Hepatocyte (in vitro differentiated cells): Measurements from ENCODE around the gene ASB16. TPM values are rescaled to one million over a fixed set of nuclear protein-coding genes. Genes with fewer than 3 reads are reported as not detected.
"Not testable (repeated sequence)": the region's sequence is repeated elsewhere in the genome, so short reads cannot be mapped to it uniquely, and the experiment has no call there.

Experiments used
- DNase-seq: peaks from one replicate; pipeline ENCODE4 v3.0.0-alpha.2; 2016; ENCODE audit warnings: low spot score
- H2AFZ ChIP-seq: fragments of 200-600 bp; sonication (generic); 2 replicates; pipeline ENCODE4 v1.6.0; 2016; ENCODE audit warnings: antibody characterized with exemption, mild to moderate bottlenecking
- H3K27ac ChIP-seq: fragments of 200-600 bp; sonication (generic); 2 replicates; pipeline ENCODE4 v1.5.1; 2016; ENCODE audit warnings: mild to moderate bottlenecking
- H3K27me3 ChIP-seq: fragments of 200-600 bp; sonication (generic); 2 replicates; pipeline ENCODE4 v1.6.1; 2016
- H3K36me3 ChIP-seq: fragments of 200-600 bp; sonication (generic); replicated peaks from 2 replicates; pipeline ENCODE4 v1.5.1; 2016; ENCODE audit warnings: low read depth; ENCODE audit not compliant: insufficient read depth
- H3K4me1 ChIP-seq: fragments of 200-600 bp; sonication (generic); 2 replicates; pipeline ENCODE4 v1.5.1; 2016; ENCODE audit warnings: mild to moderate bottlenecking, moderate library complexity; ENCODE audit not compliant: insufficient read depth
- H3K4me2 ChIP-seq: fragments of 200-600 bp; sonication (generic); 2 replicates; pipeline ENCODE4 v1.6.0; 2016
- H3K4me3 ChIP-seq: fragments of 200-600 bp; sonication (generic); 2 replicates; pipeline ENCODE4 v1.5.1; 2016; ENCODE audit warnings: mild to moderate bottlenecking
- H3K79me2 ChIP-seq: fragments of 200-600 bp; sonication (generic); 2 replicates; pipeline ENCODE4 v1.6.0; 2017; ENCODE audit warnings: mild to moderate bottlenecking
- H3K9me2 ChIP-seq: fragments of 200-600 bp; sonication (generic); replicated peaks from 2 replicates; pipeline ENCODE4 v1.6.0; 2017; ENCODE audit warnings: mild to moderate bottlenecking; ENCODE audit not compliant: insufficient read depth
- H3K9me3 ChIP-seq: fragments of 200-600 bp; sonication (generic); 2 replicates; pipeline ENCODE4 v1.5.1; 2016; ENCODE audit warnings: low read depth, mild to moderate bottlenecking
- H4K20me1 ChIP-seq: fragments of 200-600 bp; sonication (generic); 2 replicates; pipeline ENCODE4 v1.6.0; 2016; ENCODE audit warnings: mild to moderate bottlenecking; ENCODE audit not compliant: insufficient read depth, poor library complexity, severe bottlenecking
- EZH2 ChIP-seq: fragments of 200-600 bp; sonication (generic); IDR thresholded peaks from 2 replicates; pipeline ENCODE4 v1.6.1; 2016; ENCODE audit warnings: antibody characterized with exemption, mild to moderate bottlenecking, borderline replicate concordance
- EZH2phosphoT487 ChIP-seq: fragments of 200-600 bp; sonication (generic); IDR thresholded peaks from one replicate; pipeline ENCODE4 v1.6.1; 2018; ENCODE audit warnings: antibody characterized with exemption, mild to moderate bottlenecking, low read depth, moderate library complexity; ENCODE audit not compliant: unreplicated experiment, severe bottlenecking
- WGBS: methylation state at CpG from one replicate; pipeline ENCODE4 v1.1.6; 2016; ENCODE audit warnings: low lambda C conversion rate; ENCODE audit errors: missing lambda C conversion rate; 5-methylcytosine and 5-hydroxymethylcytosine counted together
- polyA plus RNA-seq: library from polyadenylated mRNA; unstranded; fragments of >200 nt; fragmentation: Nextera tagmentation; extraction: Ambion mirVana; gene quantifications from 2 replicates; pipeline ENCODE4 v1.2.1, GENCODE V29; 2016
- total RNA-seq: library from RNA; depleted of rRNA; stranded (reverse); fragments of >200 nt; gene quantifications from 2 replicates; pipeline ENCODE4 v1.2.3, GENCODE V29; 2014
- TF ChIP-seq, protein P1 (sequence below): fragments of 200-600 bp; sonication (generic); IDR thresholded peaks from 2 replicates; pipeline ENCODE4 v1.5.1; 2016; ENCODE audit warnings: antibody characterized with exemption, mild to moderate bottlenecking; ENCODE audit not compliant: poor library complexity

The ASB16 gene
- total and polyA plus RNA-seq, 2 experiments from 2014 or later: 0.23 to 0.71 TPM

- no peaks in the 10 kb centered on the region for H3K4me1 ChIP-seq
- H3K79me2 ChIP-seq: no peaks in the 10 kb centered on the region
- 90% methylated on average over 7 of the region's 7 CpGs for WGBS
- no peaks in the 10 kb centered on the region for H3K27me3 ChIP-seq
- DNase-seq: no peak
- H3K9me3 ChIP-seq: no peaks in the 10 kb centered on the region
- H3K27ac ChIP-seq: no peak overlapping the region
- no peaks in the 10 kb centered on the region for H3K9me2 ChIP-seq
- H3K36me3 ChIP-seq: no peaks in the 10 kb centered on the region
- no peak overlapping the region for H3K4me2 ChIP-seq
- H2AFZ ChIP-seq: no peak overlapping the region
- no peaks in the 10 kb centered on the region for H4K20me1 ChIP-seq
- TF ChIP-seq, protein P1, sequence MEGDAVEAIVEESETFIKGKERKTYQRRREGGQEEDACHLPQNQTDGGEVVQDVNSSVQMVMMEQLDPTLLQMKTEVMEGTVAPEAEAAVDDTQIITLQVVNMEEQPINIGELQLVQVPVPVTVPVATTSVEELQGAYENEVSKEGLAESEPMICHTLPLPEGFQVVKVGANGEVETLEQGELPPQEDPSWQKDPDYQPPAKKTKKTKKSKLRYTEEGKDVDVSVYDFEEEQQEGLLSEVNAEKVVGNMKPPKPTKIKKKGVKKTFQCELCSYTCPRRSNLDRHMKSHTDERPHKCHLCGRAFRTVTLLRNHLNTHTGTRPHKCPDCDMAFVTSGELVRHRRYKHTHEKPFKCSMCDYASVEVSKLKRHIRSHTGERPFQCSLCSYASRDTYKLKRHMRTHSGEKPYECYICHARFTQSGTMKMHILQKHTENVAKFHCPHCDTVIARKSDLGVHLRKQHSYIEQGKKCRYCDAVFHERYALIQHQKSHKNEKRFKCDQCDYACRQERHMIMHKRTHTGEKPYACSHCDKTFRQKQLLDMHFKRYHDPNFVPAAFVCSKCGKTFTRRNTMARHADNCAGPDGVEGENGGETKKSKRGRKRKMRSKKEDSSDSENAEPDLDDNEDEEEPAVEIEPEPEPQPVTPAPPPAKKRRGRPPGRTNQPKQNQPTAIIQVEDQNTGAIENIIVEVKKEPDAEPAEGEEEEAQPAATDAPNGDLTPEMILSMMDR: no peak
- TF ChIP-seq EZH2phosphoT487: no peak
- no peak for TF ChIP-seq EZH2
- no peak overlapping the region for H3K4me3 ChIP-seq
These were observed 42.1 kb upstream of the ASB16 start for GRCh38 chr17:44128383-44128782.

DNA sequence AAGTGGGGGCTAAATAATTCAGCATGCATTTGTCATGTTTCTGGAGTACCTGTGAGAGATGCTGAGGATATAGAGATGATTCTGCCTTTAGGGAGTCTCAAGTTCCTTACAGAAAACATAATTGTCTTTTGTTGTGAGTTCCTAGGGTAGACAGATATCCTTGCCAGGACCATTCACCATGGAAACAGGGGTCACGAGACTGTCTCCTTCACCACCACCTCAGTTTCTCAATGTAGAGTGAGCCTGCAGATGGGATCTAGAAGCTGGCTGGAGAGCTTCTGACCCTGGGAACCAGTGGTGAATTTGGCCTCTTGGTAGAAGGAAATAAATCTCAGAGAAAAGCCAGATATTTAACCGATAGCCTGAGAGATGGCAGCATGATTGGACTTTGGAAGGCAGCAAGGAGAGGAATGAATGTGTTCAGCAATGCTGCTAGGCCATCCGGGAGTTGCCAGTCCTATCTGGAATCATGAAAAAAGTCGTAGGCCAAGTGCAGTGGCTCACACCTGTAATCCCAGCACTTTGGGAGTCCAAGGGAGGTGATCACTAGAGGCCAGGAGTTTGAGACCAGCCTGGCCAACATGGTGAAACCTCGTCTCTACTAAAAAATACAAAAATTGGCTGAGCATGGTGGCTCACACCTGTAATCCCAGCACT, 39.7 kb upstream of the ASB16 start:
- no peak overlapping the region for H3K4me2 ChIP-seq
- H3K79me2 ChIP-seq: no peaks in the 10 kb centered on the region
- H3K9me3 ChIP-seq: no peaks in the 10 kb centered on the region
- H3K9me2 ChIP-seq: no peaks in the 10 kb centered on the region
- TF ChIP-seq EZH2 (no peak), EZH2phosphoT487 (no peak)
- TF ChIP-seq, protein P1: no peak
- 90% methylated on average over 5 of the region's 5 CpGs for WGBS
- H4K20me1 ChIP-seq: no peaks in the 10 kb centered on the region
- H3K27me3 ChIP-seq: no peaks in the 10 kb centered on the region
- no peak overlapping the region for H2AFZ ChIP-seq
- no peaks in the 10 kb centered on the region for H3K4me1 ChIP-seq
- H3K4me3 ChIP-seq: no peak overlapping the region
- H3K27ac ChIP-seq: no peak overlapping the region
- H3K36me3 ChIP-seq: no peaks in the 10 kb centered on the region
- DNase-seq: no peak

GRCh38 chr17:44131372-44131771, 39.1 kb upstream of the ASB16 start:
- not testable (repeated sequence) for H4K20me1 ChIP-seq, H3K27ac ChIP-seq, H3K4me1 ChIP-seq, H3K9me3 ChIP-seq, H2AFZ ChIP-seq, H3K79me2 ChIP-seq, H3K27me3 ChIP-seq, H3K4me3 ChIP-seq, DNase-seq, H3K9me2 ChIP-seq, H3K4me2 ChIP-seq, H3K36me3 ChIP-seq
- WGBS: 95% methylated on average over 12 of the region's 12 CpGs

DNA sequence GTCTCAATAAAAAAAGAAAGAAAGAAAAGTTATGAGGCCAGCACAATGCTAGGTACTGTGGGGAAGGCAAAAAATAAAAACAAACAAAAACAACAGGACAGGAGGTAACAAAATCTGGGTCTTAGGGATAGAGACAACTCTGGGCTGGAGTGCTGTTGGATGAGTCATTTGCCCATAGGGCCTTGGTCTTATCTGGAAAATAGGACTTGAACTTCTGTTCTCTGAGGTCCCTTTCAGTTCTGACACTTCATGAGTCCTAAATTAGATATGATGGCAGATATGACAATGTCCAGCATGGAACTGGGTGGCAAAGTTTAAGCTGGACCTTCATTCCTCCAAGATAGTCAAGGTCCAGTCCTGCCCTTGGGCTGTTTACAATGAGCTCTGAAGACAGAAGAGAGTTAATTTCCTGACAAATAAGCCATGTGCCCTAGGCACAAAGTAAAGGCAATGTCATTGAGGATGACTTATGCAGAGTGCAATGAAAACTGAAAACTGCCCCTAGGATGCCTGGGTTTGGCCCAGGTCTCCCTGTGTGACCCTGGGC, 38.2 kb upstream of the ASB16 start:
- H3K9me2 ChIP-seq: no peaks in the 10 kb centered on the region
- no peak for DNase-seq
- H3K27me3 ChIP-seq: no peaks in the 10 kb centered on the region
- TF ChIP-seq EZH2phosphoT487 (no peak), EZH2 (no peak)
- TF ChIP-seq, protein P1: no peak
- H3K36me3 ChIP-seq: no peaks in the 10 kb centered on the region
- H4K20me1 ChIP-seq: no peaks in the 10 kb centered on the region
- no peaks in the 10 kb centered on the region for H3K9me3 ChIP-seq
- H2AFZ ChIP-seq: no peak overlapping the region
- H3K4me3 ChIP-seq: no peak overlapping the region
- no peaks in the 10 kb centered on the region for H3K79me2 ChIP-seq
- H3K4me1 ChIP-seq: no peaks in the 10 kb centered on the region
- no peak overlapping the region for H3K4me2 ChIP-seq
- no peak overlapping the region for H3K27ac ChIP-seq
